ENCODE measurements around the gene EFCAB5.

- TF ChIP-seq CTCF (IDR thresholded peaks at IDR 0.05) (peak; percentile 41 to 73 (median 64)), POLR2A (IDR thresholded peaks at IDR 0.05) (no peak)
Measured at GRCh38 chr17:30021708-30022317, 80.4 kb downstream of the EFCAB5 start.

Measured in testis (tissue), 2 donors.